Kidney (tissue), 14 donors: ENCODE data around the gene XIRP2. TPM values are rescaled to one million over a fixed set of nuclear protein-coding genes. Genes with fewer than 3 reads are reported as not detected.

ENCODE experiments used
- DNase-seq, 5 donors: peaks; one replicate each; pipeline ENCODE4 v3.0.0-alpha.2; 2013 to 2020
- FAIRE-seq: peaks from 2 replicates; lab custom pipeline; 2012; peaks lifted over from hg19 to GRCh38; lab: Jason Lieb, UNC
- H3K27ac ChIP-seq, 2 donors: one replicate each; pipeline ENCODE4 v1.7.0; 2013; ENCODE audit warnings: low read depth in 2 of 2, low read length in 2 of 2, inconsistent platforms in 1 of 2
- H3K27me3 ChIP-seq: one replicate; pipeline ENCODE4 v1.7.1; 2013; ENCODE audit warnings: low read length, inconsistent platforms; ENCODE audit not compliant: control insufficient read depth, insufficient read depth
- H3K36me3 ChIP-seq, 3 donors: one replicate each; pipeline versions ENCODE4 v1.7.0 to v1.7.1; 2013; ENCODE audit warnings: low read length in 3 of 3, control low read depth in 1 of 3, inconsistent platforms in 1 of 3; ENCODE audit not compliant: insufficient read depth in 3 of 3, control insufficient read depth in 2 of 3
- H3K4me1 ChIP-seq, 3 donors: one replicate each; pipeline versions ENCODE4 v1.7.0 to v1.7.1; 2013; ENCODE audit warnings: low read length in 3 of 3, inconsistent platforms in 1 of 3, low read depth in 1 of 3; ENCODE audit not compliant: control insufficient read depth in 2 of 3, insufficient read depth in 2 of 3
- H3K4me3 ChIP-seq, 3 donors: one replicate each; pipeline versions ENCODE4 v1.7.0 to v1.8.1; 2013; ENCODE audit warnings: low read length in 3 of 3, control low read depth in 1 of 3, inconsistent platforms in 1 of 3
- H3K9ac ChIP-seq, 3 donors: one replicate each; pipeline versions ENCODE4 v1.7.0 to v1.7.1; 2013; ENCODE audit warnings: low read length in 3 of 3, control low read depth in 1 of 3, inconsistent platforms in 1 of 3
- H3K9me3 ChIP-seq, 3 donors: one replicate each; pipeline versions ENCODE4 v1.7.0 to v1.7.1; 2013; ENCODE audit warnings: low read length in 3 of 3, control low read depth in 1 of 3, inconsistent platforms in 1 of 3; ENCODE audit not compliant: control insufficient read depth in 2 of 3, insufficient read depth in 1 of 3
- intact Hi-C: fragments of 100-400 bp; cut with DNase I; formaldehyde crosslinking; loops from one replicate; pipeline ENCODE4 v1.11.1; 2022
- polyA plus RNA-seq: library from polyadenylated mRNA; stranded (reverse); fragments of 350-450 nt; fragmentation: Illumina TruSeq; extraction: RNeasy Lipid Tissue Mini Kit (QIAGEN cat#74804); gene quantifications from one replicate; pipeline ENCODE4 v1.2.3, GENCODE V29; 2014; ENCODE audit warnings: low read depth, low replicate concordance; ENCODE audit not compliant: insufficient read depth
- total RNA-seq: library from RNA; stranded (reverse); fragmentation: NEBNext Ultra II Directional; extraction: Animal tissue kit (Norgen Biotek cat#: 25700); gene quantifications from one replicate; pipeline ENCODE4 v1.2.1, GENCODE V29; 2021
- TF ChIP-seq, protein P1 (sequence below): IDR thresholded peaks from 3 replicates; pipeline ENCODE4 v1.5.1; 2012; ENCODE audit warnings: mild to moderate bottlenecking, moderate library complexity, borderline replicate concordance; ENCODE audit not compliant: insufficient read depth; ENCODE audit errors: extremely low read depth
- donor health status: control.
- donor health status: control.
- donor health status: control.
- donor health status: control.
- donor health status: control.
- donor health status: DM: yes; HTN: yes; CAD: no.
- donor health status: Normal renal cell carcinoma (clear cell type).

XIRP2 gene
- total and polyA plus RNA-seq, 2 donors from 2014 or later, result not detected

DNA sequence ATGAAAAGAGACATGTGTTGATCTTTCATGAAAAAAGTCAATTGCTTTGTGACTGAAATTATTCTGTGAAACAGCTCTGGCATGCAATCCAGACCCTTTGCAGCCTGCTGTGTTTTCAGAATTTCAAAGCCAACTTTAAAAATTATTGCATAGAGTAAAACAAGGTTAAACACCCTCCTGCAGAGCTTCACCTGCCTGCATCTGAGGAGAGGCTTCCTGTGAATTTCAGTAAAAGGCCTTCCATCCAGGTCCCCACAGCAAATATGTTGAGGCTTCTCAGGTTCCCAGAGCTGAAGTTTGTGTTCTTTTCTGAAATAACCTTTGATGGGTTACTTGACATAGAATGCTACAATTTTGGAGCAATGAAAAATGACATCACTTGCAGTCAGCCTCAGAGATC is 4.1 kb downstream of the XIRP2 start:
- no peak for DNase-seq
- no peak overlapping the region for H3K27ac ChIP-seq
- no peaks in the 10 kb centered on the region for H3K4me1 ChIP-seq
- TF ChIP-seq, protein P1, sequence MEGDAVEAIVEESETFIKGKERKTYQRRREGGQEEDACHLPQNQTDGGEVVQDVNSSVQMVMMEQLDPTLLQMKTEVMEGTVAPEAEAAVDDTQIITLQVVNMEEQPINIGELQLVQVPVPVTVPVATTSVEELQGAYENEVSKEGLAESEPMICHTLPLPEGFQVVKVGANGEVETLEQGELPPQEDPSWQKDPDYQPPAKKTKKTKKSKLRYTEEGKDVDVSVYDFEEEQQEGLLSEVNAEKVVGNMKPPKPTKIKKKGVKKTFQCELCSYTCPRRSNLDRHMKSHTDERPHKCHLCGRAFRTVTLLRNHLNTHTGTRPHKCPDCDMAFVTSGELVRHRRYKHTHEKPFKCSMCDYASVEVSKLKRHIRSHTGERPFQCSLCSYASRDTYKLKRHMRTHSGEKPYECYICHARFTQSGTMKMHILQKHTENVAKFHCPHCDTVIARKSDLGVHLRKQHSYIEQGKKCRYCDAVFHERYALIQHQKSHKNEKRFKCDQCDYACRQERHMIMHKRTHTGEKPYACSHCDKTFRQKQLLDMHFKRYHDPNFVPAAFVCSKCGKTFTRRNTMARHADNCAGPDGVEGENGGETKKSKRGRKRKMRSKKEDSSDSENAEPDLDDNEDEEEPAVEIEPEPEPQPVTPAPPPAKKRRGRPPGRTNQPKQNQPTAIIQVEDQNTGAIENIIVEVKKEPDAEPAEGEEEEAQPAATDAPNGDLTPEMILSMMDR, result no peak
- H3K9ac ChIP-seq, result no peak overlapping the region
- no peak for FAIRE-seq
- intact Hi-C loops, result no loop called here
- no peaks in the 10 kb centered on the region for H3K36me3 ChIP-seq
- no peaks in the 10 kb centered on the region for H3K9me3 ChIP-seq
- no peak overlapping the region for H3K4me3 ChIP-seq
- H3K27me3 ChIP-seq, result no peaks in the 10 kb centered on the region

DNA sequence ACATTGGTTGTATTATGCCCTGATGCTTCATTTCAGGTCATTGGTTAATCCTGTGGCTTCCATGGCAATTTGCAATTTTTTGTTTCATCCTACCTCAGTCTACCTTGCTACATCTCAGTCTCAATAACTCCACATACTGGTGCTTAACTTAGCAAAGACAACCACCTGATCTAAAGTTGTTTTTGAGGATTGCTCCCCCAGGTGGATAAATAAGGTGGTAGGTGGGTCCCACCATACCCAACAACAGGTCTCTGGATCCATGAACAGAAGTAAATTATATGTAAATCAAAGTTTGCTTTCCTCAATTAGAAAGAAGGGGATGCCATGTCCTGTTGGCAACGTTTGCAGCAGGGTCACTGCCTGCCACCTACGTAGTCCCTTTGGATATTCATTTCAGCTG is 7.0 kb downstream of the XIRP2 start:
- H3K4me1 ChIP-seq, result no peaks in the 10 kb centered on the region
- no peak overlapping the region for H3K4me3 ChIP-seq
- H3K36me3 ChIP-seq, result no peaks in the 10 kb centered on the region
- no peaks in the 10 kb centered on the region for H3K27me3 ChIP-seq
- intact Hi-C loops, result no loop called here
- H3K27ac ChIP-seq, result no peak overlapping the region
- H3K9ac ChIP-seq, result no peak overlapping the region
- TF ChIP-seq, protein P1, result no peak
- no peak for FAIRE-seq
- DNase-seq, result no peak
- H3K9me3 ChIP-seq, result no peaks in the 10 kb centered on the region

- Histone ChIP-seq H3K27ac (no peak overlapping the region), H3K4me1 (no peaks in the 10 kb centered on the region), H3K27me3 (no peaks in the 10 kb centered on the region), H3K36me3 (no peaks in the 10 kb centered on the region), H3K4me3 (no peak overlapping the region), H3K9me3 (no peaks in the 10 kb centered on the region), H3K9ac (no peak overlapping the region)
- intact Hi-C loops, result no loop called here
- TF ChIP-seq, protein P1, result no peak
- FAIRE-seq (no peak), DNase-seq (no peak)
These were observed 9.4 kb downstream of the XIRP2 start for GRCh38 chr2:166897666-166898065.

DNA sequence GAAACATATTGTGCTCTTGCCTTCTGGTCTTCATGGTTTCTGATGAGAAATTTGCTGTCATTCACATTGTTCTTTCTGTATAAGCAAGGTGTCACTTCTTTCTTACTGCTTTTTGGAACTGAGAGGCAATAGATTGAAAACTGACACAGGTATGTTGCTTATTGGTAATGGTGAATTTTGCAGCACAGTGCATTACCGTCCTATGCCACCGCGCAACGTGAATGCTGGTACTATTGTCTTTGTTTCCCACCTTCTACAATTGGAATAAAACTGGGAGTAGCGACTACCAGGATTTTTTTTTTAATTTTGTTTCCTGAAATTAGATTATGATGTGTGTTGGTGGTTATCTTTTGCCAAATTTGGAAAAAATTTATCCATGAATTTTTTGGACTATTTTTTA is 11.4 kb downstream of the XIRP2 start:
- Histone ChIP-seq H3K27me3 (no peaks in the 10 kb centered on the region), H3K4me1 (no peaks in the 10 kb centered on the region), H3K27ac (no peak overlapping the region), H3K9me3 (no peaks in the 10 kb centered on the region), H3K4me3 (no peak overlapping the region), H3K9ac (no peak overlapping the region), H3K36me3 (no peaks in the 10 kb centered on the region)
- no peak for DNase-seq
- TF ChIP-seq, protein P1, result no peak
- intact Hi-C loops, result no loop called here
- no peak for FAIRE-seq
